ENCODE results near the gene SIRT2.

GRCh38 chr19:38945562-38946228, 46.3 kb upstream of the SIRT2 start:
- TF ChIP-seq ATF4 (CRISPR knock-in tag; IDR thresholded peaks at IDR 0.05) (no peak), ATF7 (IDR thresholded peaks at IDR 0.05) (no peak), ATF7 (CRISPR knock-in tag; IDR thresholded peaks at IDR 0.05) (no peak), TARDBP (CRISPR knock-in tag; IDR thresholded peaks at IDR 0.05) (no peak), YY1 (IDR thresholded peaks at IDR 0.05; ENCODE audit: insufficient read depth, insufficient replicate concordance, low read depth, low read length) (no peak), BCLAF1 (IDR thresholded peaks at IDR 0.05) (no peak), TAF15 (IDR thresholded peaks at IDR 0.05; ENCODE audit: low read depth, low read length, poor library complexity, severe bottlenecking) (no peak), ZNF121 (CRISPR knock-in tag; IDR thresholded peaks at IDR 0.05) (no peak)

Data from HepG2 (cell line).